ENCODE data around the gene RPS21.

The RPS21 gene

GRCh38 chr20:62396367-62397239 is 9.7 kb downstream of the RPS21 start:
- DNase-seq (ENCODE audit: low read depth): no peak

- no peak for DNase-seq (ENCODE audit: low read depth)
Measured at GRCh38 chr20:62398120-62398821, 11.4 kb downstream of the RPS21 start.

GRCh38 chr20:62400021-62400420 is 13.1 kb downstream of the RPS21 start:
- DNase-seq (ENCODE audit: low read depth): no peak

- DNase-seq (ENCODE audit: low read depth): no peak
Measured at GRCh38 chr20:62400541-62400940, 13.6 kb downstream of the RPS21 start.

GRCh38 chr20:62401331-62401779 is 14.5 kb downstream of the RPS21 start:
- no peak for DNase-seq (ENCODE audit: low read depth)

- no peak for DNase-seq (ENCODE audit: low read depth)
Measured at GRCh38 chr20:62402456-62403150, 15.7 kb downstream of the RPS21 start.

- no peak for DNase-seq (ENCODE audit: low read depth)
Measured at GRCh38 chr20:62403331-62403730, 16.4 kb downstream of the RPS21 start.

- DNase-seq (ENCODE audit: low read depth): no peak
Measured at GRCh38 chr20:62404112-62404665, 17.3 kb downstream of the RPS21 start.

- DNase-seq (ENCODE audit: low read depth): no peak
Measured at GRCh38 chr20:62404761-62405107, 17.8 kb downstream of the RPS21 start.

GRCh38 chr20:62405108-62405980 is 18.4 kb downstream of the RPS21 start:
- DNase-seq (ENCODE audit: low read depth): no peak

- DNase-seq (ENCODE audit: low read depth): no peak
Measured at GRCh38 chr20:62405981-62406513, 19.1 kb downstream of the RPS21 start.

- DNase-seq (ENCODE audit: low read depth): no peak
Measured at GRCh38 chr20:62406635-62407176, 19.8 kb downstream of the RPS21 start.

- peak; percentile 76 for DNase-seq (ENCODE audit: low read depth)
Measured at GRCh38 chr20:62407221-62407992, 20.5 kb downstream of the RPS21 start, which contains the start of gene CABLES2. Gene CABLES2 (minus strand): TSS chr20:62407285. CDS start chr20:62407276, 9 bp downstream.

- DNase-seq (ENCODE audit: low read depth): no peak
Measured at GRCh38 chr20:62408055-62408454, 21.2 kb downstream of the RPS21 start.

- DNase-seq (ENCODE audit: low read depth): no peak
Measured at GRCh38 chr20:62408640-62409039, 21.7 kb downstream of the RPS21 start.

- no peak for DNase-seq (ENCODE audit: low read depth)
Measured at GRCh38 chr20:62409086-62409853, 22.4 kb downstream of the RPS21 start.

- no peak for DNase-seq (ENCODE audit: low read depth)
Measured at GRCh38 chr20:62409931-62410745, 23.2 kb downstream of the RPS21 start.

- no peak for DNase-seq (ENCODE audit: low read depth)
Measured at GRCh38 chr20:62410746-62411478, 24.0 kb downstream of the RPS21 start.

All from stimulated activated CD8-positive, alpha-beta memory T cell treated with anti-CD3 and anti-CD28 coated beads, Interleukin-7, amount 100 ng/mL, for 24 hours (primary cell).